ENCODE data around the gene RDX. TPM values are rescaled to one million over a fixed set of nuclear protein-coding genes. Genes with fewer than 3 reads are reported as not detected.

The RDX gene
- total and polyA plus RNA-seq, 2 of the 8 experiments (the other 6 are each of a cell fraction or from before 2014, with no cell fraction given), result 27.4 to 100 TPM

GRCh38 chr11:110173811-110174644, 122.4 kb downstream of the RDX start:
- H4K8ac ChIP-seq (ENCODE audit: extremely low read depth, insufficient read depth, low read length), result no peak overlapping the region
- H3K27ac ChIP-seq (ENCODE audit: low read depth, low read length), result no peak overlapping the region
- peak overlapping the region; percentile 56 to 61 for H3K4me2 ChIP-seq (ENCODE audit: insufficient read depth in 1 of 2, low read depth in 2 of 2, low read length in 2 of 2)
- no peaks in the 10 kb centered on the region for H3K79me1 ChIP-seq (ENCODE audit: low read depth, low read length)
- no peak overlapping the region for H3K23ac ChIP-seq (ENCODE audit: insufficient read length)
- no peaks in the 10 kb centered on the region for H3K23me2 ChIP-seq (ENCODE audit: low read depth, low read length)
- no peak overlapping the region for H3K9ac ChIP-seq (replicated peaks in 1 of 4; ENCODE audit: extremely low read depth in 1 of 4, low read depth in 3 of 4, low read length in 3 of 4)
- 7% methylated on average over 14 of the region's 14 CpGs; no CpG with 5 or more reads in 1 of the 2 experiments for WGBS, 2 experiments (ENCODE audit: extremely low coverage in 1 of 2, insufficient coverage in 1 of 2, insufficient read length in 1 of 2, insufficient replicate concordance in 2 of 2, low coverage in 1 of 2, low lambda C conversion rate in 2 of 2, missing lambda C conversion rate in 1 of 2)
- H2BK20ac ChIP-seq (ENCODE audit: low read length), result no peak overlapping the region
- H3K9me3 ChIP-seq (ENCODE audit: insufficient read depth in 2 of 2, low read depth in 1 of 2, low read length in 1 of 2), result no peaks in the 10 kb centered on the region
- no peak overlapping the region for H2AFZ ChIP-seq (ENCODE audit: low read length)
- no peak overlapping the region for H2BK120ac ChIP-seq (replicated peaks; ENCODE audit: low read depth, low read length)
- no peak overlapping the region for H3K18ac ChIP-seq (ENCODE audit: extremely low read depth, low read length)
- ChIA-PET POLR2A (ENCODE audit: partially characterized antibody) (no interaction called here), CTCF (ENCODE audit: partially characterized antibody) (interaction anchor here (0.6 to 6.1 kb wide), 17 partner anchors 8 to 875 kb away, joined by 3 to 46 read pairs (median 3); no protein-coding TSS in a partner anchor)
- peak; percentile 69 to 92 for DNase-seq (ENCODE audit: low read depth in 1 of 2, low spot score in 2 of 2)
- no peak overlapping the region for H3K4ac ChIP-seq (replicated peaks; ENCODE audit: insufficient read length, low read depth, low read length)
- H3K4me1 ChIP-seq (replicated peaks in 1 of 4; ENCODE audit: control insufficient read depth in 3 of 4, insufficient read depth in 4 of 4, low read length in 3 of 4), result peaks cover 9 to 32% (median 21%) of the 10 kb centered on the region in 4 experiments
- H3K79me2 ChIP-seq (ENCODE audit: control insufficient read depth in 1 of 2, insufficient read depth in 2 of 2, low read length in 2 of 2), result no peaks in the 10 kb centered on the region; a peak in 1 of 4 replicates
- H2AK5ac ChIP-seq (ENCODE audit: low read depth, low read length), result no peak overlapping the region
- no peaks in the 10 kb centered on the region for H3K27me3 ChIP-seq (replicated peaks in 1 of 4; ENCODE audit: control insufficient read depth in 3 of 4, extremely low read depth in 1 of 4, insufficient read depth in 3 of 4, low read length in 3 of 4)
- peak overlapping the region in 1 of 4 experiments; percentile 34; a peak in 1 of 8 replicates for H3K4me3 ChIP-seq (ENCODE audit: extremely low read depth in 1 of 4, insufficient read depth in 2 of 4, low read depth in 3 of 4, low read length in 4 of 4)
- H3K36me3 ChIP-seq (ENCODE audit: control insufficient read depth in 2 of 4, insufficient read depth in 4 of 4, low read length in 3 of 4), result no peaks in the 10 kb centered on the region
- H2BK5ac ChIP-seq (ENCODE audit: low read depth, low read length), result no peak overlapping the region
- no peak overlapping the region for H3K14ac ChIP-seq (ENCODE audit: insufficient read length)
- peak; percentile 88 for FAIRE-seq
- H4K20me1 ChIP-seq (replicated peaks in 1 of 2; ENCODE audit: control insufficient read depth in 1 of 2, insufficient read depth in 2 of 2, low read length in 2 of 2), result no peaks in the 10 kb centered on the region
- no peak overlapping the region for H4K91ac ChIP-seq (replicated peaks; ENCODE audit: insufficient read length, low read length)
- H4K5ac ChIP-seq (ENCODE audit: insufficient read length, low read depth, low read length), result peak overlapping the region; percentile 31
- H2BK12ac ChIP-seq (ENCODE audit: low read depth, low read length), result no peak overlapping the region
- H2BK15ac ChIP-seq (ENCODE audit: low read length), result no peak overlapping the region
- H3K56ac ChIP-seq (replicated peaks; ENCODE audit: insufficient read length, low read depth, low read length), result no peak overlapping the region
- TF ChIP-seq RAD21 (IDR thresholded peaks at IDR 0.05 in 1 of 2, conservative IDR thresholded peaks at IDR 0.05 in 1 of 2; ENCODE audit: low read depth in 2 of 2, low read length in 2 of 2), result peak; percentile 55 to 67
- peak; percentile 58 for TF ChIP-seq TEAD4 (IDR thresholded peaks at IDR 0.05; ENCODE audit: low read depth, low read length)
- TF ChIP-seq YY1 (IDR thresholded peaks at IDR 0.05; ENCODE audit: low read depth, low read length), result peak; percentile 86
- no peak for TF ChIP-seq SIN3A (conservative IDR thresholded peaks at IDR 0.05 in 1 of 2, IDR thresholded peaks at IDR 0.05 in 1 of 2; ENCODE audit: low read depth in 1 of 2, low read length in 2 of 2)
- TF ChIP-seq MAFK (IDR thresholded peaks at IDR 0.05; ENCODE audit: low read depth, low read length), result no peak; the same call in 1 of the 2 replicates
- peak; percentile 47; the same call in 1 of the 2 replicates for TF ChIP-seq JUND (IDR thresholded peaks at IDR 0.05; ENCODE audit: low read length)
- peak; percentile 14 for TF ChIP-seq NANOG (IDR thresholded peaks at IDR 0.05; ENCODE audit: insufficient read depth, low read depth, low read length, poor library complexity, severe bottlenecking)
- TF ChIP-seq CBX5 (IDR thresholded peaks at IDR 0.05; ENCODE audit: low read depth, low read length), result no peak

Measured in H1 (cell line).